Measurements from ENCODE around the gene CNNM1. TPM values are rescaled to one million over a fixed set of nuclear protein-coding genes. Genes with fewer than 3 reads are reported as not detected.

The CNNM1 gene
- total RNA-seq, 1 donor from 2014 or later: not detected

- Histone ChIP-seq H3K4me3 (ENCODE audit: low read length in 3 of 3) (no peak overlapping the region), H3K36me3 (ENCODE audit: control insufficient read depth in 3 of 3, insufficient read depth in 3 of 3, low read length in 3 of 3) (peaks cover 30 to 42% (median 30%) of the 10 kb centered on the region in 3 donors), H3K9me3 (ENCODE audit: control insufficient read depth in 3 of 3, low read length in 3 of 3) (no peaks in the 10 kb centered on the region), H3K27me3 (ENCODE audit: control insufficient read depth in 3 of 3, insufficient read depth in 3 of 3, low read length in 3 of 3) (no peaks in the 10 kb centered on the region), H3K4me1 (ENCODE audit: control insufficient read depth in 3 of 3, insufficient read depth in 3 of 3, low read length in 3 of 3) (peaks cover 16 to 24% (median 19%) of the 10 kb centered on the region in 3 donors), H3K9ac (ENCODE audit: low read depth in 1 of 3, low read length in 3 of 3) (no peak overlapping the region), H3K27ac (ENCODE audit: low read depth, low read length) (peak overlapping the region; percentile 0)
Observed at GRCh38 chr10:99396471-99396870, 67.3 kb downstream of the CNNM1 start.

GRCh38 chr10:99399664-99400063 lies 70.5 kb downstream of the CNNM1 start:
- H3K9ac ChIP-seq (ENCODE audit: low read depth in 1 of 3, low read length in 3 of 3): no peak overlapping the region
- H3K9me3 ChIP-seq (ENCODE audit: control insufficient read depth in 3 of 3, low read length in 3 of 3): no peaks in the 10 kb centered on the region
- peaks cover 57 to 66% (median 59%) of the 10 kb centered on the region in 3 donors for H3K36me3 ChIP-seq (ENCODE audit: control insufficient read depth in 3 of 3, insufficient read depth in 3 of 3, low read length in 3 of 3)
- H3K27me3 ChIP-seq (ENCODE audit: control insufficient read depth in 3 of 3, insufficient read depth in 3 of 3, low read length in 3 of 3): no peaks in the 10 kb centered on the region
- no peak overlapping the region for H3K27ac ChIP-seq (ENCODE audit: low read depth, low read length)
- peaks cover 8 to 11% (median 9%) of the 10 kb centered on the region in 3 donors for H3K4me1 ChIP-seq (ENCODE audit: control insufficient read depth in 3 of 3, insufficient read depth in 3 of 3, low read length in 3 of 3)
- H3K4me3 ChIP-seq (ENCODE audit: low read length in 3 of 3): no peak overlapping the region

- Histone ChIP-seq H3K27ac (ENCODE audit: low read depth, low read length) (no peak overlapping the region), H3K4me3 (ENCODE audit: low read length in 3 of 3) (no peak overlapping the region), H3K4me1 (ENCODE audit: control insufficient read depth in 3 of 3, insufficient read depth in 3 of 3, low read length in 3 of 3) (no peaks in the 10 kb centered on the region), H3K9me3 (ENCODE audit: control insufficient read depth in 3 of 3, low read length in 3 of 3) (no peaks in the 10 kb centered on the region), H3K27me3 (ENCODE audit: control insufficient read depth in 3 of 3, insufficient read depth in 3 of 3, low read length in 3 of 3) (no peaks in the 10 kb centered on the region), H3K36me3 (ENCODE audit: control insufficient read depth in 3 of 3, insufficient read depth in 3 of 3, low read length in 3 of 3) (peaks cover 64 to 73% (median 68%) of the 10 kb centered on the region in 3 donors), H3K9ac (ENCODE audit: low read depth in 1 of 3, low read length in 3 of 3) (no peak overlapping the region)
Observed at GRCh38 chr10:99403674-99404073, 74.5 kb downstream of the CNNM1 start.

GRCh38 chr10:99406149-99406548 lies 77.0 kb downstream of the CNNM1 start:
- Histone ChIP-seq H3K9ac (ENCODE audit: low read depth in 1 of 3, low read length in 3 of 3) (no peak overlapping the region), H3K4me3 (ENCODE audit: low read length in 3 of 3) (no peak overlapping the region), H3K9me3 (ENCODE audit: control insufficient read depth in 3 of 3, low read length in 3 of 3) (no peaks in the 10 kb centered on the region), H3K27ac (ENCODE audit: low read depth, low read length) (no peak overlapping the region), H3K4me1 (ENCODE audit: control insufficient read depth in 3 of 3, insufficient read depth in 3 of 3, low read length in 3 of 3) (peaks cover 7 to 11% (median 10%) of the 10 kb centered on the region in 3 donors), H3K27me3 (ENCODE audit: control insufficient read depth in 3 of 3, insufficient read depth in 3 of 3, low read length in 3 of 3) (no peaks in the 10 kb centered on the region), H3K36me3 (ENCODE audit: control insufficient read depth in 3 of 3, insufficient read depth in 3 of 3, low read length in 3 of 3) (peaks cover 50 to 55% (median 54%) of the 10 kb centered on the region in 3 donors)

- no peaks in the 10 kb centered on the region for H3K9me3 ChIP-seq (ENCODE audit: control insufficient read depth in 3 of 3, low read length in 3 of 3)
- H3K36me3 ChIP-seq (ENCODE audit: control insufficient read depth in 3 of 3, insufficient read depth in 3 of 3, low read length in 3 of 3): peaks cover 17 to 23% (median 19%) of the 10 kb centered on the region in 3 donors
- H3K9ac ChIP-seq (ENCODE audit: low read depth in 1 of 3, low read length in 3 of 3): peak overlapping the region in 1 of 3 donors; percentile 28
- no peaks in the 10 kb centered on the region for H3K27me3 ChIP-seq (ENCODE audit: control insufficient read depth in 3 of 3, insufficient read depth in 3 of 3, low read length in 3 of 3)
- no peak overlapping the region for H3K27ac ChIP-seq (ENCODE audit: low read depth, low read length)
- H3K4me3 ChIP-seq (ENCODE audit: low read length in 3 of 3): no peak overlapping the region
- H3K4me1 ChIP-seq (ENCODE audit: control insufficient read depth in 3 of 3, insufficient read depth in 3 of 3, low read length in 3 of 3): peaks cover 18 to 19% (median 18%) of the 10 kb centered on the region in 3 donors
Observed at GRCh38 chr10:99410146-99410545, 81.0 kb downstream of the CNNM1 start.

- Histone ChIP-seq H3K36me3 (ENCODE audit: control insufficient read depth in 3 of 3, insufficient read depth in 3 of 3, low read length in 3 of 3) (peaks cover 12 to 16% (median 13%) of the 10 kb centered on the region in 3 donors), H3K27me3 (ENCODE audit: control insufficient read depth in 3 of 3, insufficient read depth in 3 of 3, low read length in 3 of 3) (no peaks in the 10 kb centered on the region), H3K4me3 (ENCODE audit: low read length in 3 of 3) (no peak overlapping the region), H3K4me1 (ENCODE audit: control insufficient read depth in 3 of 3, insufficient read depth in 3 of 3, low read length in 3 of 3) (peaks cover 18 to 19% (median 18%) of the 10 kb centered on the region in 3 donors), H3K27ac (ENCODE audit: low read depth, low read length) (no peak overlapping the region), H3K9ac (ENCODE audit: low read depth in 1 of 3, low read length in 3 of 3) (no peak overlapping the region), H3K9me3 (ENCODE audit: control insufficient read depth in 3 of 3, low read length in 3 of 3) (no peaks in the 10 kb centered on the region)
Observed at GRCh38 chr10:99410876-99411275, 81.7 kb downstream of the CNNM1 start.

- Histone ChIP-seq H3K9me3 (ENCODE audit: control insufficient read depth in 3 of 3, low read length in 3 of 3) (no peaks in the 10 kb centered on the region), H3K27me3 (ENCODE audit: control insufficient read depth in 3 of 3, insufficient read depth in 3 of 3, low read length in 3 of 3) (no peaks in the 10 kb centered on the region), H3K4me3 (ENCODE audit: low read length in 3 of 3) (no peak overlapping the region), H3K4me1 (ENCODE audit: control insufficient read depth in 3 of 3, insufficient read depth in 3 of 3, low read length in 3 of 3) (peaks cover 18 to 19% (median 18%) of the 10 kb centered on the region in 3 donors), H3K27ac (ENCODE audit: low read depth, low read length) (no peak overlapping the region), H3K9ac (ENCODE audit: low read depth in 1 of 3, low read length in 3 of 3) (no peak overlapping the region), H3K36me3 (ENCODE audit: control insufficient read depth in 3 of 3, insufficient read depth in 3 of 3, low read length in 3 of 3) (peaks cover 5 to 10% (median 6%) of the 10 kb centered on the region in 3 donors)
Observed at GRCh38 chr10:99411546-99411945, 82.4 kb downstream of the CNNM1 start.

- Histone ChIP-seq H3K4me3 (ENCODE audit: low read length in 3 of 3) (no peak overlapping the region), H3K9ac (ENCODE audit: low read depth in 1 of 3, low read length in 3 of 3) (no peak overlapping the region), H3K27me3 (ENCODE audit: control insufficient read depth in 3 of 3, insufficient read depth in 3 of 3, low read length in 3 of 3) (no peaks in the 10 kb centered on the region), H3K27ac (ENCODE audit: low read depth, low read length) (no peak overlapping the region), H3K4me1 (ENCODE audit: control insufficient read depth in 3 of 3, insufficient read depth in 3 of 3, low read length in 3 of 3) (peaks cover 18 to 19% (median 18%) of the 10 kb centered on the region in 3 donors), H3K9me3 (ENCODE audit: control insufficient read depth in 3 of 3, low read length in 3 of 3) (no peaks in the 10 kb centered on the region), H3K36me3 (ENCODE audit: control insufficient read depth in 3 of 3, insufficient read depth in 3 of 3, low read length in 3 of 3) (peaks cover 0 to 5% (median 2%) of the 10 kb centered on the region in 3 donors)
Observed at GRCh38 chr10:99412099-99412498, 82.9 kb downstream of the CNNM1 start.

GRCh38 chr10:99418910-99419624 lies 89.9 kb downstream of the CNNM1 start:
- Histone ChIP-seq H3K9ac (ENCODE audit: low read depth in 1 of 3, low read length in 3 of 3) (no peak overlapping the region), H3K9me3 (ENCODE audit: control insufficient read depth in 3 of 3, low read length in 3 of 3) (no peaks in the 10 kb centered on the region), H3K4me1 (ENCODE audit: control insufficient read depth in 3 of 3, insufficient read depth in 3 of 3, low read length in 3 of 3) (peaks cover 4 to 21% (median 8%) of the 10 kb centered on the region in 3 donors), H3K4me3 (ENCODE audit: low read length in 3 of 3) (no peak overlapping the region), H3K36me3 (ENCODE audit: control insufficient read depth in 3 of 3, insufficient read depth in 3 of 3, low read length in 3 of 3) (peaks cover 18 to 24% (median 22%) of the 10 kb centered on the region in 3 donors), H3K27ac (ENCODE audit: low read depth, low read length) (no peak overlapping the region), H3K27me3 (ENCODE audit: control insufficient read depth in 3 of 3, insufficient read depth in 3 of 3, low read length in 3 of 3) (no peaks in the 10 kb centered on the region)

- H3K27me3 ChIP-seq (ENCODE audit: control insufficient read depth in 3 of 3, insufficient read depth in 3 of 3, low read length in 3 of 3): no peaks in the 10 kb centered on the region
- no peak overlapping the region for H3K27ac ChIP-seq (ENCODE audit: low read depth, low read length)
- H3K9ac ChIP-seq (ENCODE audit: low read depth in 1 of 3, low read length in 3 of 3): no peak overlapping the region
- H3K4me3 ChIP-seq (ENCODE audit: low read length in 3 of 3): no peak overlapping the region
- H3K4me1 ChIP-seq (ENCODE audit: control insufficient read depth in 3 of 3, insufficient read depth in 3 of 3, low read length in 3 of 3): peaks cover 6 to 23% (median 9%) of the 10 kb centered on the region in 3 donors
- H3K9me3 ChIP-seq (ENCODE audit: control insufficient read depth in 3 of 3, low read length in 3 of 3): no peaks in the 10 kb centered on the region
- H3K36me3 ChIP-seq (ENCODE audit: control insufficient read depth in 3 of 3, insufficient read depth in 3 of 3, low read length in 3 of 3): peaks cover 18 to 27% (median 25%) of the 10 kb centered on the region in 3 donors
Observed at GRCh38 chr10:99419688-99420087, 90.5 kb downstream of the CNNM1 start.

Measured in skeletal muscle tissue (tissue), 4 donors.